ENCODE results near the gene SORBS1. TPM values are rescaled to one million over a fixed set of nuclear protein-coding genes. Genes with fewer than 3 reads are reported as not detected.
A peak's percentile ranks its signal among the peaks of the same experiment; 100 is the strongest.

Gene SORBS1
- total and polyA plus RNA-seq, 9 of the 15 experiments (the other 6 are each of a cell fraction or from before 2014, with no cell fraction given): 2.0 to 13.3 (median 6.5) TPM

GRCh38 chr10:95397747-95398146 is 163.4 kb downstream of the SORBS1 start (continued):
- no peak for TF ChIP-seq ZBTB17 (CRISPR knock-in tag; IDR thresholded peaks at IDR 0.05)
- TF ChIP-seq NFE2 (IDR thresholded peaks at IDR 0.05; ENCODE audit: low read depth): peak; percentile 86
- TF ChIP-seq ZNF696 (CRISPR knock-in tag; conservative IDR thresholded peaks at IDR 0.05): no peak
- TF ChIP-seq ZKSCAN1 (IDR thresholded peaks at IDR 0.05; ENCODE audit: low read depth, low read length): no peak
- no peak for TF ChIP-seq TCF7L2 (IDR thresholded peaks at IDR 0.05; ENCODE audit: low read depth, low read length)
- TF ChIP-seq ZNF316 (IDR thresholded peaks at IDR 0.05): 0 out of 2 replicates have a peak, but pooled peaks have one; percentile 25
- TF ChIP-seq KDM1A (IDR thresholded peaks at IDR 0.05): peak; percentile 61 to 69; a peak in 3 of 4 replicates
- no peak for TF ChIP-seq TCFL5 (CRISPR knock-in tag; conservative IDR thresholded peaks at IDR 0.05)
- TF ChIP-seq RFX7 (CRISPR knock-in tag; IDR thresholded peaks at IDR 0.05): no peak
- no peak for TF ChIP-seq ZNF778 (CRISPR knock-in tag; IDR thresholded peaks at IDR 0.05)
- TF ChIP-seq GABPB1 (CRISPR knock-in tag; IDR thresholded peaks at IDR 0.05): no peak
- TF ChIP-seq FOXM1 (IDR thresholded peaks at IDR 0.05; ENCODE audit: low read depth): peak; percentile 17; the same call in 1 of the 2 replicates
- no peak for TF ChIP-seq FOXM1 (CRISPR knock-in tag; IDR thresholded peaks at IDR 0.05; ENCODE audit: low read depth)
- TF ChIP-seq PCBP1 (IDR thresholded peaks at IDR 0.05; ENCODE audit: low read depth, low read length, poor library complexity, severe bottlenecking): no peak
- TF ChIP-seq BRD4 (IDR thresholded peaks at IDR 0.05): no peak
- TF ChIP-seq ZNF140 (CRISPR knock-in tag; IDR thresholded peaks at IDR 0.05): no peak
- TF ChIP-seq HOXB6 (CRISPR knock-in tag; IDR thresholded peaks at IDR 0.05; ENCODE audit: borderline replicate concordance): no peak
- peak; percentile 40 for TF ChIP-seq CCNT2 (IDR thresholded peaks at IDR 0.05; ENCODE audit: borderline replicate concordance, extremely low read depth, insufficient read length, low read depth, low read length)
- peak; percentile 51; the same call in 1 of the 2 replicates for TF ChIP-seq SPI1 (IDR thresholded peaks at IDR 0.05; ENCODE audit: borderline replicate concordance, low read depth, low read length)
- TF ChIP-seq ARID2 (IDR thresholded peaks at IDR 0.05): no peak
- no peak for TF ChIP-seq ZFP91 (CRISPR knock-in tag; IDR thresholded peaks at IDR 0.05)
- TF ChIP-seq CGGBP1 (CRISPR knock-in tag; IDR thresholded peaks at IDR 0.05): no peak
- TF ChIP-seq HINFP (tag; conservative IDR thresholded peaks at IDR 0.05; ENCODE audit: low read depth): no peak
- no peak for TF ChIP-seq ARID3B (CRISPR knock-in tag; IDR thresholded peaks at IDR 0.05; ENCODE audit: borderline replicate concordance)
- TF ChIP-seq HMG20B (CRISPR knock-in tag; IDR thresholded peaks at IDR 0.05): no peak
- TF ChIP-seq MAFF (IDR thresholded peaks at IDR 0.05; ENCODE audit: low read length): peak; percentile 53; the same call in 1 of the 2 replicates
- no peak for TF ChIP-seq LEF1 (IDR thresholded peaks at IDR 0.05)
